Measurements from ENCODE around the gene PYM1. TPM values are rescaled to one million over a fixed set of nuclear protein-coding genes. Genes with fewer than 3 reads are reported as not detected.
A peak's percentile ranks its signal among the peaks of the same experiment; 100 is the strongest.

Gene PYM1
- total and polyA plus RNA-seq, 7 donors, result 14.6 to 39.8 (median 19.0) TPM

- Histone ChIP-seq H3K4me3 (no peak overlapping the region), H3K9me3 (no peaks in the 10 kb centered on the region), H3K27me3 (ENCODE audit: insufficient read depth in 3 of 3, low read length in 2 of 3) (peaks cover 0 to 2% (median 0%) of the 10 kb centered on the region in 3 donors), H3K36me3 (ENCODE audit: insufficient read depth in 1 of 2, low read depth in 1 of 2) (no peaks in the 10 kb centered on the region), H3K27ac (no peak overlapping the region), H3K4me1 (no peaks in the 10 kb centered on the region)
- no peak for ATAC-seq
- 91 to 95% (median 94%) methylated on average over 1 of the region's 1 CpG for WGBS, 3 donors
- TF ChIP-seq CTCF (IDR thresholded peaks at IDR 0.05), result no peak
- intact Hi-C loops (cut with DNase I), result no loop called here
- DNase-seq, result no peak
These were observed 15.0 kb upstream of the PYM1 start for GRCh38 chr12:55942577-55943136.

GRCh38 chr12:55942055-55942454 lies 14.4 kb upstream of the PYM1 start:
- H3K4me3 ChIP-seq, result no peak overlapping the region
- H3K27me3 ChIP-seq (ENCODE audit: insufficient read depth in 3 of 3, low read length in 2 of 3), result peaks cover 0 to 2% (median 0%) of the 10 kb centered on the region in 3 donors
- DNase-seq, result no peak
- ATAC-seq, result no peak
- no peak for TF ChIP-seq CTCF (IDR thresholded peaks at IDR 0.05)
- intact Hi-C loops (cut with DNase I), result no loop called here
- H3K4me1 ChIP-seq, result no peaks in the 10 kb centered on the region
- no peaks in the 10 kb centered on the region for H3K9me3 ChIP-seq
- 85 to 87% (median 85%) methylated on average over 4 of the region's 4 CpGs for WGBS, 3 donors
- no peaks in the 10 kb centered on the region for H3K36me3 ChIP-seq (ENCODE audit: insufficient read depth in 1 of 2, low read depth in 1 of 2)
- no peak overlapping the region for H3K27ac ChIP-seq

- TF ChIP-seq CTCF (IDR thresholded peaks at IDR 0.05), result peak; percentile 83
- Histone ChIP-seq H3K4me3 (peak overlapping the region; percentile 42), H3K36me3 (ENCODE audit: insufficient read depth in 1 of 2, low read depth in 1 of 2) (no peaks in the 10 kb centered on the region), H3K27ac (no peak overlapping the region), H3K4me1 (no peaks in the 10 kb centered on the region), H3K27me3 (ENCODE audit: insufficient read depth in 3 of 3, low read length in 2 of 3) (peaks cover 0 to 5% (median 0%) of the 10 kb centered on the region in 3 donors), H3K9me3 (no peaks in the 10 kb centered on the region)
- 9 to 16% (median 11%) methylated on average over 14 to 18 of the region's 18 CpGs for WGBS, 3 donors
- DNase-seq, result peak; percentile 82 to 88
- intact Hi-C loops (cut with DNase I), result loop anchor here (2.0 kb wide), 1 partner anchor 201 kb away; no protein-coding TSS in a partner anchor
- ATAC-seq, result peak; percentile 97 to 99 (median 98)
These were observed 12.5 kb upstream of the PYM1 start for GRCh38 chr12:55940065-55940732.

GRCh38 chr12:55938826-55939501 lies 11.3 kb upstream of the PYM1 start:
- no peak overlapping the region for H3K4me3 ChIP-seq
- peaks cover 0 to 5% (median 4%) of the 10 kb centered on the region in 3 donors for H3K27me3 ChIP-seq (ENCODE audit: insufficient read depth in 3 of 3, low read length in 2 of 3)
- no peak overlapping the region for H3K27ac ChIP-seq
- no peak for TF ChIP-seq CTCF (IDR thresholded peaks at IDR 0.05)
- no peaks in the 10 kb centered on the region for H3K9me3 ChIP-seq
- WGBS, 3 donors, result 92 to 94% (median 93%) methylated on average over 8 of the region's 8 CpGs
- no peak for ATAC-seq
- H3K4me1 ChIP-seq, result no peaks in the 10 kb centered on the region
- no peak for DNase-seq
- no peaks in the 10 kb centered on the region for H3K36me3 ChIP-seq (ENCODE audit: insufficient read depth in 1 of 2, low read depth in 1 of 2)
- intact Hi-C loops (cut with DNase I), result loop anchor here in 1 of 2 donors (10.0 kb wide), 1 partner anchor 274 kb away; no protein-coding TSS in a partner anchor
